SK-N-SH treated with all-trans-retinoic acid at 6 μM for 48 hours (cell line): ENCODE measurements around the gene SRBD1.
A peak's percentile ranks its signal among the peaks of the same experiment; 100 is the strongest.

Experiments
- ATAC-seq: fragments of 200-7000 bp; cut with Tn5 transposase; 3 replicates; pipeline ENCODE4 v1.9.1; 2020; ENCODE audit warnings: mild to moderate bottlenecking, moderate library complexity
- ARNTL ChIP-seq: fragments of 450-650 bp; formaldehyde crosslinking; IDR thresholded peaks from 2 replicates; pipeline ENCODE4 v1.5.0; 2020; ENCODE audit warnings: low read depth, mild to moderate bottlenecking, moderate library complexity, borderline replicate concordance
- BACH2 ChIP-seq: fragments of 250-450 bp; sonication (Bioruptor Pico); IDR thresholded peaks from 2 replicates; pipeline ENCODE4 v1.9.0; 2021; ENCODE audit warnings: mild to moderate bottlenecking, borderline replicate concordance
- CSDC2 ChIP-seq: fragments of 250-450 bp; sonication (Bioruptor Pico); IDR thresholded peaks from 2 replicates; pipeline ENCODE4 v1.5.0; 2020; ENCODE audit warnings: mild to moderate bottlenecking, moderate library complexity
- GLIS3 ChIP-seq: fragments of 250-450 bp; sonication (Bioruptor Pico); IDR thresholded peaks from 2 replicates; pipeline ENCODE4 v1.5.0; 2020; ENCODE audit warnings: mild to moderate bottlenecking, moderate library complexity
- ISL1 ChIP-seq: fragments of 250-450 bp; sonication (Bioruptor Pico); IDR thresholded peaks from 2 replicates; pipeline ENCODE4 v2.1.2; 2022; ENCODE audit warnings: mild to moderate bottlenecking, moderate library complexity
- OSR1 ChIP-seq: fragments of 250-450 bp; sonication (Bioruptor Pico); IDR thresholded peaks from 2 replicates; pipeline ENCODE4 v1.8.0; 2022; ENCODE audit warnings: moderate library complexity, mild to moderate bottlenecking, inconsistent platforms
- TCF4 ChIP-seq: fragments of 250-450 bp; sonication (Bioruptor Pico); IDR thresholded peaks from 2 replicates; pipeline ENCODE4 v1.8.0; 2021; ENCODE audit warnings: mild to moderate bottlenecking, moderate library complexity, borderline replicate concordance
- ZC3H10 ChIP-seq: fragments of 250-450 bp; sonication (Bioruptor Pico); IDR thresholded peaks from 2 replicates; pipeline ENCODE4 v1.5.1; 2021; ENCODE audit warnings: mild to moderate bottlenecking, moderate library complexity
- ZFP3 ChIP-seq: fragments of 250-450 bp; sonication (Bioruptor Pico); IDR thresholded peaks from 2 replicates; pipeline ENCODE4 v1.5.0; 2020; ENCODE audit warnings: mild to moderate bottlenecking, moderate library complexity
- ZFP30 ChIP-seq: fragments of 450-650 bp; formaldehyde crosslinking; IDR thresholded peaks from 2 replicates; pipeline ENCODE4 v1.5.0; 2022; ENCODE audit warnings: mild to moderate bottlenecking, moderate library complexity
- ZNF565 ChIP-seq: fragments of 450-650 bp; formaldehyde crosslinking; conservative IDR thresholded peaks from 2 replicates; pipeline ENCODE4 v1.5.0; 2020; ENCODE audit warnings: low read depth, mild to moderate bottlenecking, moderate library complexity
- ZNF8 ChIP-seq: fragments of 450-650 bp; formaldehyde crosslinking; IDR thresholded peaks from 2 replicates; pipeline ENCODE4 v1.5.0; 2020; ENCODE audit warnings: mild to moderate bottlenecking, moderate library complexity
- TF ChIP-seq, protein P1 (sequence below): fragments of 250-450 bp; sonication (Bioruptor Pico); IDR thresholded peaks from 2 replicates; pipeline ENCODE4 v1.5.0; 2020; ENCODE audit warnings: mild to moderate bottlenecking, moderate library complexity
- TF ChIP-seq, protein P2 (sequence below): fragments of 250-450 bp; sonication (Bioruptor Pico); IDR thresholded peaks from 2 replicates; pipeline ENCODE4 v1.8.0; 2021; ENCODE audit warnings: low read depth, mild to moderate bottlenecking, moderate library complexity, borderline replicate concordance
- TF ChIP-seq, protein P3 (sequence below): fragments of 250-450 bp; sonication (Bioruptor Pico); IDR thresholded peaks from 2 replicates; pipeline ENCODE4 v1.8.0; 2020; ENCODE audit warnings: mild to moderate bottlenecking, moderate library complexity, borderline replicate concordance
- TF ChIP-seq, protein P4 (sequence below): fragments of 250-450 bp; sonication (Bioruptor Pico); IDR thresholded peaks from 2 replicates; pipeline ENCODE4 v1.5.1; 2021; ENCODE audit warnings: mild to moderate bottlenecking, moderate library complexity

The SRBD1 gene

DNA sequence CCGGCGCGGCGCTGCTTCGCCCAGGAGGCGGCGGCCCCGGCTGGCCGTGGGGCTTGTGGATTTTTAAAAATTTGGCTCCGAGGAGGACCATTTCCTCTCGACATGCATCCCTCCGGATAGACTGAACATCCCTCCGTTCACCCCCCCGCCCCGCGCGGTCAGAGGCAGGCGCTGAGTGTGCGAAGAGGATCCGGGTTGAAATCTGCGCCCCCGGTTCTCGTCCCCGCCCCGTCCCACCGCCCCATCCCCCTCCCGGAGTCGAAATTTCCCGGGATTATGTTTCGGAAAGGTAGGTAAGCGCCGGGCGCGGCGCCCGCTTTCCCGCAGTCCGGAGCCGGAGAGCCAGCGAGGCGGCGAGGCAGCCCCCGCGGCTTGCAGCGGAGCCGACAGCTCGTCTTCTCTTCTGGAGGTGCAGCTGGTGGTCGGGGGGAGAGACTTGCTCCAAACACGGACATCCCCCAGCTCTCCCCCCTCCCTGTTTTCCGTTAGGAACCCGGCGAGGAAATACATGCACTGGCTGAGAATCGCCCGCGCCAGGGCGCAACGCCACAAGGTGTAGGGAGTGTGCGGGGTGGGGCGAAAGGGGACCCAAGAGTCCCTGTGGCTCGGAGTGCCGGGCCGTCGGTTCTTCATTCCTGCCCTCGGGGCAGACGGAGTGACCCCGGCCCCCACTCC is 40.5 kb upstream of the SRBD1 start, which contains the start of gene PRKCE:
PRKCE (plus strand) TSS at position 261 of the 675 bp plus-strand sequence.
- peak; percentile 48 for ATAC-seq

DNA sequence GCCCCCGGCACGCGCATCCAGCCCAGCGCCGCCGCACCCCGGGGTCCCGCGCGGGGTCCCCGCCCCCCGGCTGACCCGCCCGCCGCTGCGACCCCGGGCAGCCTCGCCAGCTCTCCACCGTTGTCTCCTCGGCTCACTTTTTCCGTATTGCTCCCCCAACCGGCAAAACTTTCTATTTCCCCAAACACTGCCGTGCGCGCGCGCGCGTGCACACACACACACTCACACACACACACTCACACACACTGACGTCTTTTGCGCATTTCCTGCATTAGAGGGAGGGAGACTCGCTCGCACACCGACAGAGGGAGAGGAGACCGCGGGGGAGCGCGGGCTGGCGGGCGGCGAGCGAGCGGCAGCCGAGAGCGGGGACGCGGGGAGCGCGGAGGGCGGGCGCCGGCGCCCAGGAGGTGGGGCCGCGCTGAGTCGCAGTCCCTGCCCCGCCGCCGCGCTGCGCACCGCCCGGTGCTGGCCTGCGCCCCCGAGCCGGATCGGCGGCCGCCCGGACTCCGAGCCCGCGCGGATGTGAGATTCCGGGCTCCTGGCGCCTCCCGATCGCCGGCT is 39.9 kb upstream of the SRBD1 start:
- ATAC-seq: peak; percentile 82
- TF ChIP-seq ARNTL (no peak), ZFP3 (CRISPR knock-in tag) (peak; percentile 62; the same call in 1 of the 2 replicates), CSDC2 (CRISPR knock-in tag) (peak; percentile 89; the same call in 1 of the 2 replicates), ZNF8 (CRISPR knock-in tag) (no peak), ZC3H10 (CRISPR knock-in tag) (no peak), OSR1 (CRISPR knock-in tag) (no peak), GLIS3 (CRISPR knock-in tag) (peak; percentile 85; the same call in 1 of the 2 replicates), ISL1 (CRISPR knock-in tag) (peak; percentile 49), ZFP30 (CRISPR knock-in tag) (0 out of 2 replicates have a peak, but pooled peaks have one; percentile 13), ZNF565 (CRISPR knock-in tag) (no peak)
- TF ChIP-seq, protein P1, sequence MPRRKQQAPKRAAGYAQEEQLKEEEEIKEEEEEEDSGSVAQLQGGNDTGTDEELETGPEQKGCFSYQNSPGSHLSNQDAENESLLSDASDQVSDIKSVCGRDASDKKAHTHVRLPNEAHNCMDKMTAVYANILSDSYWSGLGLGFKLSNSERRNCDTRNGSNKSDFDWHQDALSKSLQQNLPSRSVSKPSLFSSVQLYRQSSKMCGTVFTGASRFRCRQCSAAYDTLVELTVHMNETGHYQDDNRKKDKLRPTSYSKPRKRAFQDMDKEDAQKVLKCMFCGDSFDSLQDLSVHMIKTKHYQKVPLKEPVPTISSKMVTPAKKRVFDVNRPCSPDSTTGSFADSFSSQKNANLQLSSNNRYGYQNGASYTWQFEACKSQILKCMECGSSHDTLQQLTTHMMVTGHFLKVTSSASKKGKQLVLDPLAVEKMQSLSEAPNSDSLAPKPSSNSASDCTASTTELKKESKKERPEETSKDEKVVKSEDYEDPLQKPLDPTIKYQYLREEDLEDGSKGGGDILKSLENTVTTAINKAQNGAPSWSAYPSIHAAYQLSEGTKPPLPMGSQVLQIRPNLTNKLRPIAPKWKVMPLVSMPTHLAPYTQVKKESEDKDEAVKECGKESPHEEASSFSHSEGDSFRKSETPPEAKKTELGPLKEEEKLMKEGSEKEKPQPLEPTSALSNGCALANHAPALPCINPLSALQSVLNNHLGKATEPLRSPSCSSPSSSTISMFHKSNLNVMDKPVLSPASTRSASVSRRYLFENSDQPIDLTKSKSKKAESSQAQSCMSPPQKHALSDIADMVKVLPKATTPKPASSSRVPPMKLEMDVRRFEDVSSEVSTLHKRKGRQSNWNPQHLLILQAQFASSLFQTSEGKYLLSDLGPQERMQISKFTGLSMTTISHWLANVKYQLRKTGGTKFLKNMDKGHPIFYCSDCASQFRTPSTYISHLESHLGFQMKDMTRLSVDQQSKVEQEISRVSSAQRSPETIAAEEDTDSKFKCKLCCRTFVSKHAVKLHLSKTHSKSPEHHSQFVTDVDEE: peak; percentile 89; the same call in 1 of the 2 replicates

More for the DNA sequence above, 40.5 kb upstream of the SRBD1 start, which contains the start of gene PRKCE:
- TF ChIP-seq, protein P2, sequence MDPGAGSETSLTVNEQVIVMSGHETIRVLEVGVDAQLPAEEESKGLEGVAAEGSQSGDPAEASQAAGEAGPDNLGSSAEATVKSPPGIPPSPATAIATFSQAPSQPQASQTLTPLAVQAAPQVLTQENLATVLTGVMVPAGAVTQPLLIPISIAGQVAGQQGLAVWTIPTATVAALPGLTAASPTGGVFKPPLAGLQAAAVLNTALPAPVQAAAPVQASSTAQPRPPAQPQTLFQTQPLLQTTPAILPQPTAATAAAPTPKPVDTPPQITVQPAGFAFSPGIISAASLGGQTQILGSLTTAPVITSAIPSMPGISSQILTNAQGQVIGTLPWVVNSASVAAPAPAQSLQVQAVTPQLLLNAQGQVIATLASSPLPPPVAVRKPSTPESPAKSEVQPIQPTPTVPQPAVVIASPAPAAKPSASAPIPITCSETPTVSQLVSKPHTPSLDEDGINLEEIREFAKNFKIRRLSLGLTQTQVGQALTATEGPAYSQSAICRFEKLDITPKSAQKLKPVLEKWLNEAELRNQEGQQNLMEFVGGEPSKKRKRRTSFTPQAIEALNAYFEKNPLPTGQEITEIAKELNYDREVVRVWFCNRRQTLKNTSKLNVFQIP (CRISPR knock-in tag): no peak
- TF ChIP-seq ZNF8 (CRISPR knock-in tag) (no peak), BACH2 (CRISPR knock-in tag) (no peak), GLIS3 (CRISPR knock-in tag) (no peak), ZFP3 (CRISPR knock-in tag) (no peak), ARNTL (no peak), TCF4 (CRISPR knock-in tag) (no peak)
- TF ChIP-seq, protein P3, sequence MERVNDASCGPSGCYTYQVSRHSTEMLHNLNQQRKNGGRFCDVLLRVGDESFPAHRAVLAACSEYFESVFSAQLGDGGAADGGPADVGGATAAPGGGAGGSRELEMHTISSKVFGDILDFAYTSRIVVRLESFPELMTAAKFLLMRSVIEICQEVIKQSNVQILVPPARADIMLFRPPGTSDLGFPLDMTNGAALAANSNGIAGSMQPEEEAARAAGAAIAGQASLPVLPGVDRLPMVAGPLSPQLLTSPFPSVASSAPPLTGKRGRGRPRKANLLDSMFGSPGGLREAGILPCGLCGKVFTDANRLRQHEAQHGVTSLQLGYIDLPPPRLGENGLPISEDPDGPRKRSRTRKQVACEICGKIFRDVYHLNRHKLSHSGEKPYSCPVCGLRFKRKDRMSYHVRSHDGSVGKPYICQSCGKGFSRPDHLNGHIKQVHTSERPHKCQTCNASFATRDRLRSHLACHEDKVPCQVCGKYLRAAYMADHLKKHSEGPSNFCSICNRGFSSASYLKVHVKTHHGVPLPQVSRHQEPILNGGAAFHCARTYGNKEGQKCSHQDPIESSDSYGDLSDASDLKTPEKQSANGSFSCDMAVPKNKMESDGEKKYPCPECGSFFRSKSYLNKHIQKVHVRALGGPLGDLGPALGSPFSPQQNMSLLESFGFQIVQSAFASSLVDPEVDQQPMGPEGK (CRISPR knock-in tag): no peak
- TF ChIP-seq, protein P4, sequence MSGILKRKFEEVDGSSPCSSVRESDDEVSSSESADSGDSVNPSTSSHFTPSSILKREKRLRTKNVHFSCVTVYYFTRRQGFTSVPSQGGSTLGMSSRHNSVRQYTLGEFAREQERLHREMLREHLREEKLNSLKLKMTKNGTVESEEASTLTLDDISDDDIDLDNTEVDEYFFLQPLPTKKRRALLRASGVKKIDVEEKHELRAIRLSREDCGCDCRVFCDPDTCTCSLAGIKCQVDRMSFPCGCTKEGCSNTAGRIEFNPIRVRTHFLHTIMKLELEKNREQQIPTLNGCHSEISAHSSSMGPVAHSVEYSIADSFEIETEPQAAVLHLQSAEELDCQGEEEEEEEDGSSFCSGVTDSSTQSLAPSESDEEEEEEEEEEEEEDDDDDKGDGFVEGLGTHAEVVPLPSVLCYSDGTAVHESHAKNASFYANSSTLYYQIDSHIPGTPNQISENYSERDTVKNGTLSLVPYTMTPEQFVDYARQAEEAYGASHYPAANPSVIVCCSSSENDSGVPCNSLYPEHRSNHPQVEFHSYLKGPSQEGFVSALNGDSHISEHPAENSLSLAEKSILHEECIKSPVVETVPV: no peak

DNA sequence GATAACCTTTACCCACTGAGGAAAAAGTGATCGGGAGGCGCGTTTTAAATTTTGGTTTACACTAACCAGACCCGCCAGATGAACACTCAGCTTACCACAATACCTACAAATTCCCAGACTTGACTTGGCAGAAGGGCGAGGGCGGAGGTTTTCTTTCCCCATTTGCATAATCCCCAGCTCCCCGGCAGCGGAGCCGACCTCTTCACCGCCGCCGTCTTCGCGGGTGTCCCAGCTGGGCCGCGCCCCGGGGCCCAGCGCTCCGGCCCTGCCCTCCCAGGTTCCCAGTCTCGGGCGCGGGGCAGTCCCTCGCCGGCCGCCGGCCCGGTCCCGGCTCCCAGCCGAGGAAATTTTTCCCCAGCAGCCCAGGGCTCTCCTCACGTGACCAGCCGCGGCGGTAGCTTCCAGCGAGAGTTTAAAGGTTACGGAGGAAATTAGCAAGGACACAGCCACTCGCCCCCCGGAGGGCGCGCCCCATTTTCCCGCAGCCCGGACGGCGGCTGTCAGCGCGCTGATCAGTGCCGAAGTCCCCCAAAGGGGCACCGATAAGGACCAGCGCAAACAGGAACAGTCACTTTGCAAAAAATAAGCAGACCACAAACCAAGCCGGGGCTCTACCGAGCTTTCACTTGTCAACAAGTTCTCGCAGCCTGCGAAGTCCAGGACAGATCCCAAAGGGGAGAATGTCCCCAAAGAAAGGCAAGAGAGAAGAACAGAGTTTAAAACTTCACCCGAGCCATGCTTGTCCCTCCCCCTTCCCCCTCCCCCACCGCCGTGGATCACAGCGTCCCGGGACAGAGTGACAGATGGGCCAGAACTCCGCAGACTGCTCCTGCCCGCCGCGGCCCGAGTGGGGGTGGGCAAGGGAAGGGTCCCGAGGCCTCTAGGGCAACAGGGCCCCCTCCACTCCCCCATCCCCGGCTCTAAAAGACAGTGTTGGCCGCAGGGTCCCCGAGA is 39.1 kb upstream of the SRBD1 start:
- peak; percentile 48 for ATAC-seq
- TF ChIP-seq ZFP3 (CRISPR knock-in tag) (no peak), GLIS3 (CRISPR knock-in tag) (0 out of 2 replicates have a peak, but pooled peaks have one; percentile 35)
- TF ChIP-seq, protein P1: 0 out of 2 replicates have a peak, but pooled peaks have one; percentile 4
